IMR-90 (cell line): ENCODE data around the gene HMGB2. TPM values are rescaled to one million over a fixed set of nuclear protein-coding genes. Genes with fewer than 3 reads are reported as not detected.

Experiments used
- ATAC-seq: fragments of 200-7000 bp; cut with Tn5 transposase; 2 replicates; pipeline ENCODE4 v1.9.1; 2020; ENCODE audit warnings: low read depth, mild to moderate bottlenecking, moderate library complexity
- BruUV-seq: library from RNA; stranded (reverse); fragments of 400-500 nt; replicated peaks from 2 replicates; lab custom pipeline; 2021; lab: Mats Ljungman, UMichigan
- CTCF ChIA-PET: fragments of 300-600 bp; formaldehyde crosslinking; extraction: SDS; loops from one replicate; lab custom pipeline; 2021; ENCODE audit warnings: antibody characterized with exemption; lab: Yijun Ruan, JAX
- POLR2A ChIA-PET: fragments of 300-600 bp; sonication (Branson Sonifier 250); formaldehyde crosslinking; loops from one replicate; lab custom pipeline; 2022; ENCODE audit warnings: antibody characterized with exemption; ENCODE audit not compliant: unreplicated experiment; lab: Charles Lee
- DNase-seq: peaks from one replicate; pipeline ENCODE4 v3.0.0; 2013
- H2AFZ ChIP-seq: replicated peaks from 2 replicates; pipeline ENCODE3; 2013; ENCODE audit warnings: low read length, mild to moderate bottlenecking; ENCODE audit not compliant: poor library complexity
- H2AK5ac ChIP-seq: 2 replicates; pipeline ENCODE4 v1.6.1; 2013; ENCODE audit warnings: low read depth, low read length, inconsistent platforms
- H2AK9ac ChIP-seq: replicated peaks from 2 replicates; pipeline ENCODE3; 2013; ENCODE audit warnings: mild to moderate bottlenecking, low read depth, low read length, moderate library complexity; ENCODE audit not compliant: poor library complexity
- H2BK120ac ChIP-seq: 2 replicates; pipeline ENCODE4 v1.6.1; 2013; ENCODE audit warnings: low read depth, low read length, inconsistent platforms
- H2BK15ac ChIP-seq: 3 replicates; pipeline ENCODE4 v1.6.1; 2013; ENCODE audit warnings: low read depth, low read length, inconsistent platforms
- H2BK20ac ChIP-seq: 2 replicates; pipeline ENCODE4 v1.6.1; 2013; ENCODE audit warnings: low read depth, mild to moderate bottlenecking, inconsistent platforms, low read length, moderate library complexity
- H2BK5ac ChIP-seq: 2 replicates; pipeline ENCODE4 v1.6.1; 2013; ENCODE audit warnings: mild to moderate bottlenecking, low read depth, low read length, inconsistent platforms; ENCODE audit not compliant: poor library complexity, severe bottlenecking
- H3K14ac ChIP-seq: replicated peaks from 2 replicates; pipeline ENCODE4 v1.6.1; 2013; ENCODE audit warnings: low read depth, low read length, inconsistent platforms
- H3K18ac ChIP-seq: 2 replicates; pipeline ENCODE4 v1.6.1; 2013; ENCODE audit warnings: low read depth, low read length, control low read depth
- H3K23ac ChIP-seq: 2 replicates; pipeline ENCODE4 v1.6.1; 2013; ENCODE audit warnings: low read depth, low read length, inconsistent platforms
- H3K27ac ChIP-seq: 2 replicates; pipeline ENCODE4 v1.5.1; 2013; ENCODE audit warnings: mild to moderate bottlenecking, control low read depth, low read length; ENCODE audit not compliant: insufficient read depth
- H3K27me3 ChIP-seq: 2 replicates; pipeline ENCODE4 v1.6.1; 2013; ENCODE audit warnings: low read length; ENCODE audit not compliant: control insufficient read depth, insufficient read depth
- H3K36me3 ChIP-seq: 2 replicates; pipeline ENCODE4 v1.6.1; 2013; ENCODE audit warnings: low read length, mixed read lengths; ENCODE audit not compliant: control insufficient read depth, insufficient read depth
- H3K4ac ChIP-seq: 2 replicates; pipeline ENCODE4 v1.6.1; 2013; ENCODE audit warnings: low read depth, low read length, inconsistent platforms
- H3K4me1 ChIP-seq: 2 replicates; pipeline ENCODE4 v1.6.1; 2013; ENCODE audit warnings: low read length, mixed read lengths; ENCODE audit not compliant: control insufficient read depth, insufficient read depth
- H3K4me2 ChIP-seq: 2 replicates; pipeline ENCODE4 v1.6.1; 2013; ENCODE audit warnings: low read depth, mild to moderate bottlenecking, control low read depth, low read length, moderate library complexity
- H3K4me3 ChIP-seq: 2 replicates; pipeline ENCODE4 v1.5.1; 2013; ENCODE audit warnings: low read depth, mild to moderate bottlenecking, control low read depth, low read length, moderate library complexity; ENCODE audit not compliant: insufficient read depth
- H3K56ac ChIP-seq: 2 replicates; pipeline ENCODE4 v1.6.1; 2013; ENCODE audit warnings: low read length, inconsistent platforms; ENCODE audit not compliant: insufficient read depth; ENCODE audit errors: extremely low read depth
- H3K79me1 ChIP-seq, 2 experiments: 2 replicates each; pipeline ENCODE4 v1.6.1; 2013; ENCODE audit warnings: low read length in 2 of 2, inconsistent platforms in 1 of 2, low read depth in 1 of 2
- H3K9ac ChIP-seq: 2 replicates; pipeline ENCODE4 v1.6.1; 2013; ENCODE audit warnings: low read depth, low read length, control low read depth
- H3K9me1 ChIP-seq: 2 replicates; pipeline ENCODE4 v1.6.1; 2013; ENCODE audit warnings: low read length, inconsistent platforms; ENCODE audit not compliant: insufficient read depth
- H3K9me3 ChIP-seq: 2 replicates; pipeline ENCODE4 v1.6.1; 2013; ENCODE audit warnings: low read length; ENCODE audit not compliant: control insufficient read depth, insufficient read depth
- H4K20me1 ChIP-seq: 2 replicates; pipeline ENCODE4 v1.6.1; 2013; ENCODE audit warnings: low read length, inconsistent platforms; ENCODE audit not compliant: insufficient read depth
- H4K5ac ChIP-seq: 2 replicates; pipeline ENCODE4 v1.6.1; 2013; ENCODE audit warnings: mild to moderate bottlenecking, low read depth, low read length, control low read depth
- H4K8ac ChIP-seq, 2 experiments: 2 replicates each; pipeline ENCODE4 v1.6.1; 2013; ENCODE audit warnings: low read depth in 2 of 2, low read length in 2 of 2, control low read depth in 1 of 2, inconsistent platforms in 1 of 2
- H4K91ac ChIP-seq: 2 replicates; pipeline ENCODE4 v1.6.1; 2013; ENCODE audit warnings: low read depth, low read length, inconsistent platforms; ENCODE audit not compliant: insufficient read depth
- ELK1 ChIP-seq: fragments of 150-350 bp; IDR thresholded peaks from 2 replicates; pipeline ENCODE4 v1.6.1; 2016; ENCODE audit warnings: low read depth, mild to moderate bottlenecking, low read length, moderate library complexity, borderline replicate concordance
- NFE2L2 ChIP-seq: fragments of 150-350 bp; IDR thresholded peaks from 2 replicates; pipeline ENCODE4 v1.6.1; 2016; ENCODE audit warnings: low read depth, mild to moderate bottlenecking, low read length
- WGBS, 2 experiments: methylation state at CpG; one replicate each; pipeline versions ENCODE4 v1.1.5 to v1.1.7; 2013; ENCODE audit warnings: missing lambda C conversion rate in 2 of 2; ENCODE audit not compliant: insufficient read length in 1 of 2; ENCODE audit errors: extremely low coverage in 2 of 2; 5-methylcytosine and 5-hydroxymethylcytosine counted together
- dilution Hi-C: fragments of 300-500 bp; cut with HindIII; formaldehyde crosslinking; loops from one replicate; pipeline ENCODE4 v1.14.3; 2018; ENCODE audit warnings: low sequenced_read_pairs; ENCODE audit not compliant: unreplicated experiment
- in situ Hi-C: fragments of 300-500 bp; cut with MboI; formaldehyde crosslinking; loops from 3 replicates; pipeline ENCODE4 v1.14.3; 2019; ENCODE audit warnings: low sequenced_read_pairs, inconsistent platforms, mixed read lengths
- intact Hi-C: fragments of 100-400 bp; cut with micrococcal nuclease; formaldehyde crosslinking; loops from 2 replicates; pipeline ENCODE4 v1.10.0; 2022
- polyA plus RNA-seq, 3 experiments: library from polyadenylated mRNA; depleted of rRNA; stranded (reverse); fragments of >200 nt; gene quantifications; 2 replicates each; pipeline ENCODE4 v1.2.3, GENCODE V29; 2012; ENCODE audit warnings: low replicate concordance in 1 of 3
- total RNA-seq: library from RNA; depleted of rRNA; stranded (reverse); fragments of >200 nt; gene quantifications from 2 replicates; pipeline ENCODE4 v1.2.3, GENCODE V29; 2012

The HMGB2 gene
- total and polyA plus RNA-seq, 2 of the 4 experiments (the other 2 are of a cell fraction): 49.3 to 106 TPM

DNA sequence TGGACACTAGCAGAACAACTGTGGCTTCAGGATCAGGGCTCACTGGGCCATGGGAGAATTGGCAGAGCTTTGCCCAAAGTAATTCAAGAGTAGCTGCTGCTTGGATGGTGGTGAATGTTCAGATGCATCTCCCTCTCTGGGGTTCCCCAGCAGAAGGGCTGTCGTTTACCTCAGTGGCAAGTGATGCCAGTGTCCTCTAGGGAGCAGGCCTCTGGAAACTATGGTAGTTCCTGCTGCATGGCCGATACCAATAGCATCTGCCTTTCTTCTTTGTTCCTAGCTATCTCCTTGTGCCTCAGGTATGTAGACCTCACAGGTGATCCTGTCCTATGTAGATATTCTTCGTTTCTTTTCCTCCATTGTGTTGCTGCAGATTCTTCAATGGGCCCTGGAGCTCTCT is 26.4 kb downstream of the HMGB2 start:
- no peak overlapping the region for H2AFZ ChIP-seq
- H3K23ac ChIP-seq: no peak overlapping the region
- no peak overlapping the region for H2BK120ac ChIP-seq
- dilution Hi-C loops: no loop called here
- ChIA-PET CTCF (interaction anchor here (1.5 kb wide), 1 partner anchor 11 kb away, joined by 10 read pairs; no protein-coding TSS in a partner anchor), POLR2A (no interaction called here)
- no peaks in the 10 kb centered on the region; a peak in 2 of 4 replicates for H3K79me1 ChIP-seq
- no peak overlapping the region for H3K27ac ChIP-seq
- H3K27me3 ChIP-seq: no peaks in the 10 kb centered on the region
- no peak overlapping the region for H2BK20ac ChIP-seq
- no peak overlapping the region for H3K4ac ChIP-seq
- no peaks in the 10 kb centered on the region for H3K4me1 ChIP-seq
- no peaks in the 10 kb centered on the region for H3K9me3 ChIP-seq
- H2AK9ac ChIP-seq: no peak overlapping the region
- no peak overlapping the region for H3K18ac ChIP-seq
- TF ChIP-seq ELK1 (no peak), NFE2L2 (no peak)
- no peak overlapping the region for H3K4me3 ChIP-seq
- no peak overlapping the region for H4K91ac ChIP-seq
- no peak overlapping the region for H3K56ac ChIP-seq
- intact Hi-C loops: no loop called here
- ATAC-seq: no peak
- no peak overlapping the region for H4K5ac ChIP-seq
- H3K9me1 ChIP-seq: peaks cover 7% of the 10 kb centered on the region
- no peak for DNase-seq
- in situ Hi-C loops: no loop called here
- no peak overlapping the region for H4K8ac ChIP-seq
- H3K9ac ChIP-seq: no peak overlapping the region
- no peak overlapping the region for H2BK5ac ChIP-seq
- no peak overlapping the region for H2AK5ac ChIP-seq
- no TSS peak for BruUV-seq
- no peak overlapping the region for H3K4me2 ChIP-seq
- 100% methylated on average over 1 of the region's 3 CpGs; no CpG with 5 or more reads in 1 of the 2 experiments for WGBS, 2 experiments
- no peak overlapping the region for H3K14ac ChIP-seq
- no peaks in the 10 kb centered on the region for H4K20me1 ChIP-seq
- H3K36me3 ChIP-seq: no peaks in the 10 kb centered on the region; the same call in 1 of the 2 replicates
- no peak overlapping the region for H2BK15ac ChIP-seq
